ENCODE measurements around the gene HERC4. TPM values are rescaled to one million over a fixed set of nuclear protein-coding genes. Genes with fewer than 3 reads are reported as not detected.

HERC4 gene
- total RNA-seq, 2 experiments from 2014 or later = 46.0 to 46.8 TPM

GRCh38 chr10:68067508-68067907 is 7.6 kb downstream of the HERC4 start:
- CTCF ChIA-PET = interaction anchor here (1.4 kb wide), 1 partner anchor 10 kb away, joined by 3 read pairs; no protein-coding TSS in a partner anchor
- intact Hi-C loops (cut with DNase I, micrococcal nuclease) = no loop called here

GRCh38 chr10:68067029-68067428 is 8.1 kb downstream of the HERC4 start:
- ChIA-PET CTCF (interaction anchor here (1.4 kb wide), 1 partner anchor 10 kb away, joined by 3 read pairs; no protein-coding TSS in a partner anchor), POLR2A (no interaction called here)
- Mint-ChIP-seq H3K4me1 (ENCODE audit: low read depth) (peaks cover 50% of the 10 kb centered on the region), H3K27ac (peak overlapping the region; percentile 54), H3K36me3 (ENCODE audit: low read depth) (peaks cover 60% of the 10 kb centered on the region), H3K27me3 (no peaks in the 10 kb centered on the region), H3K4me3 (no peak overlapping the region), H3K9me3 (no peaks in the 10 kb centered on the region)
- intact Hi-C loops (cut with DNase I, micrococcal nuclease) = no loop called here
- no peaks in the 10 kb centered on the region for H3K9me3 ChIP-seq (ENCODE audit: control insufficient read depth in 1 of 2, insufficient read depth in 1 of 2, low read length in 2 of 2)
- H3K4me3 ChIP-seq (ENCODE audit: low read length) = no peak overlapping the region
- H3K27me3 ChIP-seq (ENCODE audit: control insufficient read depth in 1 of 2, insufficient read depth in 2 of 2, low read length in 2 of 2) = no peaks in the 10 kb centered on the region
- H3K4me1 ChIP-seq (ENCODE audit: insufficient read depth, low read length) = no peaks in the 10 kb centered on the region
- no peak for TF ChIP-seq CTCF (IDR thresholded peaks at IDR 0.05)
- peaks cover 31% of the 10 kb centered on the region for H3K36me3 ChIP-seq (ENCODE audit: insufficient read depth, low read length)
- H3K27ac ChIP-seq (ENCODE audit: low read depth in 1 of 2, low read length in 2 of 2) = no peak overlapping the region
- DNase-seq = no peak
- ATAC-seq (ENCODE audit: poor library complexity) = no peak

More at GRCh38 chr10:68067508-68067907, 7.6 kb downstream of the HERC4 start:
- Histone ChIP-seq H3K27ac (ENCODE audit: low read depth in 1 of 2, low read length in 2 of 2) (no peak overlapping the region), H3K4me3 (ENCODE audit: low read length) (no peak overlapping the region), H3K27me3 (ENCODE audit: control insufficient read depth in 1 of 2, insufficient read depth in 2 of 2, low read length in 2 of 2) (no peaks in the 10 kb centered on the region), H3K4me1 (ENCODE audit: insufficient read depth, low read length) (no peaks in the 10 kb centered on the region), H3K36me3 (ENCODE audit: insufficient read depth, low read length) (peaks cover 31% of the 10 kb centered on the region), H3K9me3 (ENCODE audit: control insufficient read depth in 1 of 2, insufficient read depth in 1 of 2, low read length in 2 of 2) (no peaks in the 10 kb centered on the region)
- POLR2A ChIA-PET = no interaction called here
- no peak for TF ChIP-seq CTCF (IDR thresholded peaks at IDR 0.05)
- Mint-ChIP-seq H3K9me3 (no peaks in the 10 kb centered on the region), H3K27me3 (no peaks in the 10 kb centered on the region), H3K36me3 (ENCODE audit: low read depth) (peaks cover 58% of the 10 kb centered on the region), H3K27ac (peak overlapping the region; percentile 54), H3K4me1 (ENCODE audit: low read depth) (peaks cover 55% of the 10 kb centered on the region), H3K4me3 (no peak overlapping the region)
- ATAC-seq (ENCODE audit: poor library complexity) (no peak), DNase-seq (no peak)

- Mint-ChIP-seq H3K27ac (peak overlapping the region; percentile 22), H3K4me1 (ENCODE audit: low read depth) (peaks cover 46% of the 10 kb centered on the region)
Observed at GRCh38 chr10:68053553-68053952, 21.5 kb downstream of the HERC4 start.

More at GRCh38 chr10:68053553-68053952, 21.5 kb downstream of the HERC4 start:
- no peak for TF ChIP-seq CTCF (IDR thresholded peaks at IDR 0.05)
- H3K4me3 Mint-ChIP-seq = no peak overlapping the region
- no peaks in the 10 kb centered on the region for H3K9me3 ChIP-seq (ENCODE audit: control insufficient read depth in 1 of 2, insufficient read depth in 1 of 2, low read length in 2 of 2)
- H3K36me3 ChIP-seq (ENCODE audit: insufficient read depth, low read length) = peaks cover 9% of the 10 kb centered on the region
- no peaks in the 10 kb centered on the region for H3K9me3 Mint-ChIP-seq
- ATAC-seq (ENCODE audit: poor library complexity) = no peak
- no peaks in the 10 kb centered on the region for H3K27me3 Mint-ChIP-seq
- no peak for DNase-seq
- intact Hi-C loops (cut with DNase I, micrococcal nuclease) = no loop called here
- no peak overlapping the region for H3K27ac ChIP-seq (ENCODE audit: low read depth in 1 of 2, low read length in 2 of 2)
- no peaks in the 10 kb centered on the region for H3K27me3 ChIP-seq (ENCODE audit: control insufficient read depth in 1 of 2, insufficient read depth in 2 of 2, low read length in 2 of 2)
- ChIA-PET CTCF (no interaction called here), POLR2A (interaction anchor here (0.6 kb wide), 1 partner anchor 8 kb away, joined by 3 read pairs; no protein-coding TSS in a partner anchor)
- peaks cover 33% of the 10 kb centered on the region for H3K36me3 Mint-ChIP-seq (ENCODE audit: low read depth)
- no peaks in the 10 kb centered on the region for H3K4me1 ChIP-seq (ENCODE audit: insufficient read depth, low read length)
- no peak overlapping the region for H3K4me3 ChIP-seq (ENCODE audit: low read length)

All from CD4-positive, alpha-beta T cell (primary cell).